Gastrocnemius medialis (tissue), 4 donors: ENCODE data around the gene SYT7. TPM values are rescaled to one million over a fixed set of nuclear protein-coding genes. Genes with fewer than 3 reads are reported as not detected.

Source experiments
- ATAC-seq, 2 donors: fragments of 150-250 bp; one replicate each; pipeline ENCODE4 v1.9.1; 2016
- DNase-seq, 2 donors: peaks; one replicate each; pipeline ENCODE4 v3.0.0-alpha.2; 2019
- H3K27ac ChIP-seq, 4 donors: fragments of 200-600 bp; sonication (generic); 1 replicate in 1 of 4; 2 replicates in 3 of 4; pipeline ENCODE4 v1.5.1; 2016 to 2018; ENCODE audit warnings: mild to moderate bottlenecking in 2 of 4, moderate library complexity in 1 of 4
- H3K27me3 ChIP-seq, 3 donors: fragments of 200-600 bp; sonication (generic) in 2 of 3; 1 replicate in 1 of 3; 2 replicates in 2 of 3; pipeline versions ENCODE4 v1.5.1 to v1.6.0; 2016 to 2019; ENCODE audit warnings: mild to moderate bottlenecking in 1 of 3, moderate library complexity in 1 of 3
- H3K36me3 ChIP-seq, 2 donors: fragments of 200-600 bp; sonication (generic) in 1 of 2; one replicate each; pipeline ENCODE4 v1.5.1; 2017 to 2018
- H3K4me1 ChIP-seq, 2 donors: fragments of 200-600 bp; sonication (generic) in 1 of 2; one replicate each; pipeline ENCODE4 v1.5.1; 2016 to 2017; ENCODE audit warnings: mild to moderate bottlenecking in 2 of 2
- H3K4me3 ChIP-seq, 4 donors: fragments of 200-600 bp; sonication (generic) in 3 of 4; 1 replicate in 1 of 4; 2 replicates in 3 of 4; pipeline ENCODE4 v1.5.1; 2016 to 2019; ENCODE audit warnings: mild to moderate bottlenecking in 2 of 4
- H3K9me3 ChIP-seq, 3 donors: fragments of 200-600 bp; sonication (generic) in 2 of 3; 1 replicate in 1 of 3; 2 replicates in 2 of 3; pipeline ENCODE4 v1.5.1; 2016 to 2019
- CTCF ChIP-seq, 5 experiments: fragments of 450-650 bp in 3 of 5; fragments of 200-600 bp in 2 of 5; sonication (generic) in 2 of 5; IDR thresholded peaks in 4 of 5; conservative IDR thresholded peaks in 1 of 5; 1 replicate in 4 of 5; 2 replicates in 1 of 5; pipeline ENCODE4 v1.5.1; 2016 to 2019; ENCODE audit warnings: antibody characterized with exemption in 5 of 5, mild to moderate bottlenecking in 3 of 5, moderate library complexity in 3 of 5
- POLR2A ChIP-seq, 2 donors: fragments of 450-650 bp; IDR thresholded peaks; one replicate each; pipeline ENCODE4 v1.6.1; 2017; ENCODE audit warnings: antibody characterized with exemption in 2 of 2, mild to moderate bottlenecking in 2 of 2, moderate library complexity in 2 of 2
- in situ Hi-C, 4 donors: fragments of 200-750 bp; cut with MboI; loops; one replicate each; pipeline versions ENCODE4 v1.15.0 to v1.8.0; 2017; ENCODE audit warnings: low sequenced_read_pairs in 4 of 4
- intact Hi-C: fragments of 100-400 bp; cut with DNase I; formaldehyde crosslinking; loops from one replicate; pipeline ENCODE4 v1.15.1; 2023; ENCODE audit warnings: low total_unique reads
- total RNA-seq, 4 donors: library from RNA; depleted of rRNA; stranded (reverse); fragments of >200 nt; gene quantifications; one replicate each; pipeline versions ENCODE4 v1.1.0 to v1.2.3, GENCODE V29; 2016

The SYT7 gene
- total RNA-seq, 4 donors from 2014 or later, result 0.68 to 4.9 (median 1.4) TPM

GRCh38 chr11:61507012-61507768, 73.7 kb downstream of the SYT7 start:
- H3K4me1 ChIP-seq, result peaks cover 6 to 7% of the 10 kb centered on the region in 2 donors
- intact Hi-C loops, result no loop called here
- no peak overlapping the region for H3K4me3 ChIP-seq
- no peak overlapping the region for H3K27ac ChIP-seq
- TF ChIP-seq CTCF (IDR thresholded peaks at IDR 0.05 in 4 of 5, conservative IDR thresholded peaks at IDR 0.05 in 1 of 5) (no peak), POLR2A (IDR thresholded peaks at IDR 0.05) (no peak)
- DNase-seq (no peak), ATAC-seq (no peak)
- H3K36me3 ChIP-seq, result no peaks in the 10 kb centered on the region
- no peaks in the 10 kb centered on the region for H3K9me3 ChIP-seq
- in situ Hi-C loops, result no loop called here
- H3K27me3 ChIP-seq, result peaks cover 52 to 57% (median 56%) of the 10 kb centered on the region in 3 donors

GRCh38 chr11:61505640-61506155, 75.2 kb downstream of the SYT7 start:
- DNase-seq (no peak), ATAC-seq (no peak)
- H3K27me3 ChIP-seq, result peaks cover 42 to 47% (median 47%) of the 10 kb centered on the region in 3 donors
- H3K4me1 ChIP-seq, result peaks cover 6 to 7% of the 10 kb centered on the region in 2 donors
- no peaks in the 10 kb centered on the region for H3K36me3 ChIP-seq
- H3K9me3 ChIP-seq, result no peaks in the 10 kb centered on the region
- no peak overlapping the region for H3K4me3 ChIP-seq
- H3K27ac ChIP-seq, result no peak overlapping the region
- intact Hi-C loops, result no loop called here
- TF ChIP-seq POLR2A (IDR thresholded peaks at IDR 0.05), result no peak
- no peak for TF ChIP-seq CTCF (IDR thresholded peaks at IDR 0.05 in 4 of 5, conservative IDR thresholded peaks at IDR 0.05 in 1 of 5)
- in situ Hi-C loops, result no loop called here

- no peaks in the 10 kb centered on the region for H3K36me3 ChIP-seq
- ATAC-seq (no peak), DNase-seq (no peak)
- TF ChIP-seq POLR2A (IDR thresholded peaks at IDR 0.05) (no peak), CTCF (IDR thresholded peaks at IDR 0.05 in 4 of 5, conservative IDR thresholded peaks at IDR 0.05 in 1 of 5) (no peak)
- in situ Hi-C loops (no loop called here), intact Hi-C loops (no loop called here)
- H3K4me1 ChIP-seq, result peaks cover 6 to 7% of the 10 kb centered on the region in 2 donors
- H3K9me3 ChIP-seq, result no peaks in the 10 kb centered on the region
- no peak overlapping the region for H3K27ac ChIP-seq
- no peak overlapping the region for H3K4me3 ChIP-seq
- H3K27me3 ChIP-seq, result peaks cover 36 to 41% (median 41%) of the 10 kb centered on the region in 3 donors
These were observed 75.8 kb downstream of the SYT7 start for GRCh38 chr11:61505106-61505505.

- ATAC-seq, result no peak
- no peak for DNase-seq
- no peak overlapping the region for H3K27ac ChIP-seq
- no peaks in the 10 kb centered on the region for H3K36me3 ChIP-seq
- intact Hi-C loops, result no loop called here
- no peaks in the 10 kb centered on the region for H3K9me3 ChIP-seq
- in situ Hi-C loops, result no loop called here
- peaks cover 0 to 5% of the 10 kb centered on the region in 2 donors for H3K4me1 ChIP-seq
- H3K4me3 ChIP-seq, result no peak overlapping the region
- TF ChIP-seq CTCF (IDR thresholded peaks at IDR 0.05 in 4 of 5, conservative IDR thresholded peaks at IDR 0.05 in 1 of 5), result no peak
- no peak for TF ChIP-seq POLR2A (IDR thresholded peaks at IDR 0.05)
- H3K27me3 ChIP-seq, result peaks cover 28 to 32% (median 31%) of the 10 kb centered on the region in 3 donors
These were observed 77.6 kb downstream of the SYT7 start for GRCh38 chr11:61503135-61503770.
